Astrocyte (in vitro differentiated cells and primary cell): ENCODE measurements around the gene ZMIZ1.

Experiments used
- EZH2 ChIP-seq: IDR thresholded peaks from 2 replicates; pipeline ENCODE4 v1.6.1; 2012; ENCODE audit warnings: mild to moderate bottlenecking, low read length, inconsistent platforms; ENCODE audit not compliant: insufficient read depth
- TF ChIP-seq, protein P1 (sequence below): IDR thresholded peaks from 2 replicates; pipeline ENCODE4 v1.5.1; 2011; ENCODE audit warnings: low read depth, mild to moderate bottlenecking, inconsistent platforms, low read length, moderate library complexity; ENCODE audit not compliant: insufficient read depth

DNA sequence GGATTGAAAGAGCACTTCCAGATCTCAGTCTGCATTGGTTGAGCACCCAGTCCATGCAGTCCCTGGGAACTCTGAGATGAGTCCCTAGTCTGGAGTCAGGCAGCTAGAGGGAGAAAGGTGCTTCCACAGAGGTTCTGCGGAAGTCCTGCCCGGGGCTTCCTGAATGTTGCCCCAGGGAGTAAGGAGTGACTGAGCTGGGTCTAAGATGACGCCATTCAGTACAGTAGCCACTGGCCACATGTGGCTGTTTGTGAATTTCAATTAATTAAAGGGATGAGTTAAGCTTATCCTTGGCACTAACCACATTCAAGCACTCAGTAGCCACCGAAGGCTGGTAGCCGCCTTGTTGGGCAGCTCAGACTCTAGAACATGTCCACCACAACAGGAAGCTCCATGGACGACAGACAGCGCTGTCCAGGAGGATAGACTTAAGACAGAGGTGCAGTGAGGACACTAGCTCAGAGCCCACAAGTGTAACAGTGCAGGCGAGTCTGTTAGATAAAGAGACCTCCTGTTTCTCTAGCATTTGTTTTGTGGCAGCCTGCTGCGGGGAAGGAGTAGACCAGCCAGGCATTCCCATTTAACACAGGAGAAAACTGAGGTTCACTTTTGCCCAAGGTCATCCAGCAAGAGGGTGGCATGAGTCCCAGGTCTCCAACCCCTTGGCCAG lies 176.9 kb downstream of the ZMIZ1 start:
- TF ChIP-seq, protein P1, sequence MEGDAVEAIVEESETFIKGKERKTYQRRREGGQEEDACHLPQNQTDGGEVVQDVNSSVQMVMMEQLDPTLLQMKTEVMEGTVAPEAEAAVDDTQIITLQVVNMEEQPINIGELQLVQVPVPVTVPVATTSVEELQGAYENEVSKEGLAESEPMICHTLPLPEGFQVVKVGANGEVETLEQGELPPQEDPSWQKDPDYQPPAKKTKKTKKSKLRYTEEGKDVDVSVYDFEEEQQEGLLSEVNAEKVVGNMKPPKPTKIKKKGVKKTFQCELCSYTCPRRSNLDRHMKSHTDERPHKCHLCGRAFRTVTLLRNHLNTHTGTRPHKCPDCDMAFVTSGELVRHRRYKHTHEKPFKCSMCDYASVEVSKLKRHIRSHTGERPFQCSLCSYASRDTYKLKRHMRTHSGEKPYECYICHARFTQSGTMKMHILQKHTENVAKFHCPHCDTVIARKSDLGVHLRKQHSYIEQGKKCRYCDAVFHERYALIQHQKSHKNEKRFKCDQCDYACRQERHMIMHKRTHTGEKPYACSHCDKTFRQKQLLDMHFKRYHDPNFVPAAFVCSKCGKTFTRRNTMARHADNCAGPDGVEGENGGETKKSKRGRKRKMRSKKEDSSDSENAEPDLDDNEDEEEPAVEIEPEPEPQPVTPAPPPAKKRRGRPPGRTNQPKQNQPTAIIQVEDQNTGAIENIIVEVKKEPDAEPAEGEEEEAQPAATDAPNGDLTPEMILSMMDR = no peak
- TF ChIP-seq EZH2 = no peak
